ENCODE results near the gene RNF151. TPM values are rescaled to one million over a fixed set of nuclear protein-coding genes. Genes with fewer than 3 reads are reported as not detected.
"Not testable (repeated sequence)": the region's sequence is repeated elsewhere in the genome, so short reads cannot be mapped to it uniquely, and the experiment has no call there.

RNF151 gene
- total RNA-seq, 1 donor from 2014 or later: 0.39 TPM

DNA sequence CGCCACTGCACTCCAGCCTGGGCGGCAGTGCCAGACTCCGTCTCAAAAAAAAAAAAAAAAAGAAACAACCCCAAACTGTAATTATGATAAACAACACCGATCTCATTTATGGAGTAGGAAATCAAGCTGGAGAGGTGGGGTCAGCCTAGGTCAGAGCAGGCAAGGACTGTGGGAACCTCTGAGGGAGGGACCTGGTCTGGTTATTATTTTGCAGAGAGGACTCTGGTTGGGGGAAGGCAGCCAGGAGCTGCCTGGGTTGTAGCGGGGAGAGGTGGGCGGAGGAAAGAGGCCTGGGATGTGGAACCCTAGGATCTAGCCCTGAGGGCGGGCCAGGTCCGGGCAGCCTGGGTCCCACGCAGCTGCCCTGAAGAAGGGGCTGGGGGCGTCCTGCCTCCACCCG lies 37.6 kb upstream of the RNF151 start:
- no peak for DNase-seq (ENCODE audit: low spot score)
- intact Hi-C loops (cut with micrococcal nuclease): loop anchor here (10.0 kb wide), 1 partner anchor 64 kb away; no protein-coding TSS in a partner anchor
- peaks cover 2% of the 10 kb centered on the region for H3K4me1 Mint-ChIP-seq (ENCODE audit: low read depth)
- H3K4me3 Mint-ChIP-seq (ENCODE audit: low read depth): peak overlapping the region; percentile 65
- H3K27ac Mint-ChIP-seq: peak overlapping the region; percentile 55
- no peaks in the 10 kb centered on the region for H3K9me3 Mint-ChIP-seq
- H3K36me3 Mint-ChIP-seq (ENCODE audit: low read depth): no peaks in the 10 kb centered on the region
- H3K27me3 Mint-ChIP-seq (ENCODE audit: low read depth): peaks cover 5% of the 10 kb centered on the region

DNA sequence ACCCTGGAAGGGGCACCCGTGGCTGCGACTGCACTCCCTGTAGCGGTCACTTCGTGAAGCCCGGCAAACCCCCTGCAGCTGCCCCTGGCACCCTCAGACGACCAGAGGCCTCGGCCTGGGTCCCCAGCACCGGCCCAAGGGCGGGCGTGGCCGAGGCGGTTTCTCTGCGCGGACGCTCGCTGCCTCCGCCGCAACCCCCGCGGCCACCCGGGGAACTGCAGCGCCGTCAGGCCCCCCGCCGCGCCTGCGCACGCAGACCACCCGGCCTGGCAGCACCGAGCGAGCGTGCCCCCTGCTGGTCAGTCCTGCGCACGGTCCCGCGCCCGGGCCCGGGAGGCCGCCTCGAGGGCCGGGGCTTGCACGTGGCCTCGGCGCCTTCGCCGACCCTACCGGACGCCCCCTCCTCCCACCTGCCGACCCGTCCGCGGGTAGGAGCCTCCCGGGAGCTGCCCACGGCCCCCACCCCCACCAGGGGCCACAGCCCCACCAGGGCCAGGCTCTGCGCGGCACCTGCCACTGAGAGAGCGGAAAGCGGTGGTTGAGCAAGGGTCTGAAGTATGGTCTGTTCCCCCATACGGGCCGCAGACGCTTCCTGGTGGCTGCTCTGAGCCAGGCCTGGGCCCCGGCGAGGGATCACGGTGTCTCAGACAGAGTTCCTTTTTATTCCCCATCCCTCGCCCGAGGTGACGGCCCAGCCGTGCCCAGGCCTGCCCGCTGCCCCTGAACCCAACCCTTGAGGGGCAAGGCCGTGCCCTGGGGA lies 36.9 kb upstream of the RNF151 start:
- peaks cover 1% of the 10 kb centered on the region for H3K27me3 Mint-ChIP-seq (ENCODE audit: low read depth)
- H3K36me3 Mint-ChIP-seq (ENCODE audit: low read depth): no peaks in the 10 kb centered on the region
- H3K9me3 Mint-ChIP-seq: no peaks in the 10 kb centered on the region
- no peak overlapping the region for H3K27ac Mint-ChIP-seq
- intact Hi-C loops (cut with micrococcal nuclease): loop anchor here (10.0 kb wide), 1 partner anchor 65 kb away; no protein-coding TSS in a partner anchor
- peaks cover 2% of the 10 kb centered on the region for H3K4me1 Mint-ChIP-seq (ENCODE audit: low read depth)
- H3K4me3 Mint-ChIP-seq (ENCODE audit: low read depth): peak overlapping the region; percentile 45
- DNase-seq (ENCODE audit: low spot score): peak; percentile 88

DNA sequence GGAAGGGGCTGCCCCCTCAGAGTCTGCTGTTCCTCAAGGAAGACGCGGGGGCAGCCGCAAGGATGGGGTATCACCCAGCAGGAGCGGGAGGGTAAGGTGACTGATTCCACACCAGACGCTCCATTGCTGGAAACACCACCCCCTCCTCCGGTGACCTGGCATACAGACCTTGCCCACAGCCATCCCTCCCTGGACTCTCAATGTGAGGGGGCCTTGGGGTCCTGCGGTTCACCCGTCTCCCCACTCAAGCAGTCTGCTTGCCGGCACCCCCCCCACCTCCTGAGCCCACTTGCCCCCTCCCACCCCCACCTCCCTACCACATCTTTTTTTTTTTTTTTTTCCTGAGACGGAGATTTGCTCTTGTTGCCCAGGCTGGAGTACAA lies 36.3 kb upstream of the RNF151 start:
- Mint-ChIP-seq H3K27me3 (ENCODE audit: low read depth) (no peaks in the 10 kb centered on the region), H3K27ac (no peak overlapping the region)

DNA sequence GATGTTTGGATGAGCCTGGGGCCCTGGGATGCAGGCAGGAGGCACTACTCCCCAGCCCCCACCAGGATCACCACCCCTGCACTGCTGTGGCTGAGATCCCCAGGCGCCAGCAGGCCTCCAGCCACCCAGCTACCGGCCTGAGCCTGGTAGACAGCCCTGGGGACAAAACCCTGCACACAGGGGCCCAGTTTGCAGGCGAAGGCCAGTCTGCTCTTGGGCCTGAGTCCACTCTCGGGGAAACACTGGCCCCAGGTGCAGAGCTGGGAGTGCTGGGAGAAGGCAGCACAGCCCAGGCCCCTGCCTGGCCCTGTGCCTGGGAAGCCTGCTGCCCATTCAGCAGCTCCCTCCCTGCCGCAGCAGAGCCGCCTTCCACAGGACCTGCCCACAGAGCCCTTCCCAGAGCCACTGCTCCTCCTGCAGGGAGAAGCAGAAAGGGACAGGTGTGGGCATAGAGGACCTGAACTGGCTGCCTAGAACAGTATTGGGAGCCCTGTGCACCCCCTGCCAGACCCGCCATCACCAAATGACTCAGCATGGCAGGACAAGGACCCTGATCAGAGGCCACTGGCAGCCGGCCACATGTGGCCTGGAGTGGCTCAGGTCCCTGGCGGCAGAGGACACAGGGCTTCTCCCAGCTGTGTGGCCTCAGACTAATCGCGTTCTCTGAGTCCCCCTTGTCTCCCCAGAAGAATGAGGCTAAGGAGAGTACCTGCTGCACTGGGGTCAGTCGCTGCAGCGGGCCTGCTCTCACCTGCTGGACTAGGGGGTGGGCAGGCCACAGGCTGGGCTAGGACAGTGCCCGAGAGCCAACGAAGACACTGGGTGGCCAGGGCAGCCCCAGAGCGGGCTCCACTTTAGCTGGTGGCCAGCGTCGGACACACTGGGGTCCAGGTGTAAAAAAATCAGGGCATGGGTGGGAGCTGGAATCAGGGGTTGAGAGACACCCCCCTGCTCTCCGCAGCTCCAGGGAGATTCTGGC lies 34.3 kb upstream of the RNF151 start:
- no peaks in the 10 kb centered on the region for H3K27me3 Mint-ChIP-seq (ENCODE audit: low read depth)
- H3K9me3 Mint-ChIP-seq: no peaks in the 10 kb centered on the region
- intact Hi-C loops (cut with micrococcal nuclease): no loop called here
- H3K36me3 Mint-ChIP-seq (ENCODE audit: low read depth): no peaks in the 10 kb centered on the region
- peaks cover 2% of the 10 kb centered on the region for H3K4me1 Mint-ChIP-seq (ENCODE audit: low read depth)
- no peak overlapping the region for H3K27ac Mint-ChIP-seq
- no peak overlapping the region for H3K4me3 Mint-ChIP-seq (ENCODE audit: low read depth)
- DNase-seq (ENCODE audit: low spot score): no peak

More for the DNA sequence above, 36.3 kb upstream of the RNF151 start:
- Mint-ChIP-seq H3K9me3 (no peaks in the 10 kb centered on the region), H3K36me3 (ENCODE audit: low read depth) (no peaks in the 10 kb centered on the region), H3K4me3 (ENCODE audit: low read depth) (no peak overlapping the region), H3K4me1 (ENCODE audit: low read depth) (peaks cover 2% of the 10 kb centered on the region)
- no peak for DNase-seq (ENCODE audit: low spot score)
- intact Hi-C loops (cut with micrococcal nuclease): no loop called here

DNA sequence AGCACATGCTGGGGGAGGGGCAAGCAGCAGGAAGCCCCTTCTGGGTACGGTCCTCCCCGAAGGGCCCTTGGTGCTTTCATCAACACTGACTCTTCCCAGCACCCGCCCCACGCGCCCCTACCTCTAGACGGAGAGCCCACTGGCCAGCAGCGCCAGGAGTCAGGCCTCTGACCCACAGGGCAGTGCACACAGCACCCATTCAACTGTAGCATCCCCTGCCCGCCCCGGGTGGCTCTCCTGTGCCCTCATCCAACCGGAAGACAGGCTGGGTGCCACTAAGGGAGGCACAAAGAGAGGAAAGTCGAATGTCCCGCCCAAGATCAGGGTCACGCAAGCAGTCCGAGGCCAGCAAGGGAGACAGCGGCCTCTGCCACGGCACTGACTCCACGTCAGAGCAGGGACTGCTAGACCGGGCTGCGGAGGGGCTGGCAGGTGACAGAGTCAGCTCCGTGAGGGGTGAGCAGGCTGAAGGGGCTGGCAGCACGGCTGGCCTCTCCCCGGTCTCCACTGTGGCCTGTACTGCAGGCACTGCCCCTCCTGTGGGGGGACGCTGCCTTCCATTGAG lies 33.5 kb upstream of the RNF151 start:
- H3K36me3 Mint-ChIP-seq (ENCODE audit: low read depth): peaks cover 4% of the 10 kb centered on the region
- H3K9me3 Mint-ChIP-seq: no peaks in the 10 kb centered on the region
- peaks cover 2% of the 10 kb centered on the region for H3K4me1 Mint-ChIP-seq (ENCODE audit: low read depth)
- DNase-seq (ENCODE audit: low spot score): no peak
- no peak overlapping the region for H3K27ac Mint-ChIP-seq
- intact Hi-C loops (cut with micrococcal nuclease): no loop called here
- H3K4me3 Mint-ChIP-seq (ENCODE audit: low read depth): no peak overlapping the region
- H3K27me3 Mint-ChIP-seq (ENCODE audit: low read depth): no peaks in the 10 kb centered on the region

DNA sequence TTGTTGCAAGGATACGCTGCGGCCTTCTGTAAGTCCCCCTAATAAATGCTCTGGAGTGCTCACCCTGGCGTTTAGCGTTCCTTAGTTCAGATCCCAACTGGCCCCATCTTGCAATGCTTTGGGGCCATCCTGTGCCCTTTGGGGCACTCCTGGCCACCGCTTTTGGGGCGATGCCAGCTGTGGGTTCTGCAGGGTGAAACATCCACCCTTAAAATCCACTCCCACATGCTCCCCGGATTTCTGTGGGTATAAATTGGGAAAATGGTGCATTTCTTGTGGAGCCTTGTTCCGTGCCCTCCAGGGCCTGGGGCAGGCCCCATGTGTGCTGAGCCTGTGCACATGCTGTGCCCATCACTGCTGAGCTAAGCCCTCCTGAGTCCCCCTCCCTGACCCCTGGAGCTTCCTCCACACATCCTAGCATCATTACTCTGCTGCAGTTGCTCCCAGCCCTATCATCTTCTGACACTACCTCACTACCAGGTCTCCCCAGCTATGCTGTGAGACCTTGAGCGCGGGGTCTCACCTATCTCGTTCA lies 29.6 kb upstream of the RNF151 start:
- H3K27me3 Mint-ChIP-seq (ENCODE audit: low read depth): no peaks in the 10 kb centered on the region
- peaks cover 5% of the 10 kb centered on the region for H3K4me1 Mint-ChIP-seq (ENCODE audit: low read depth)
- intact Hi-C loops (cut with micrococcal nuclease): no loop called here
- no peak overlapping the region for H3K27ac Mint-ChIP-seq
- DNase-seq (ENCODE audit: low spot score): no peak
- no peak overlapping the region for H3K4me3 Mint-ChIP-seq (ENCODE audit: low read depth)
- H3K36me3 Mint-ChIP-seq (ENCODE audit: low read depth): peaks cover 11% of the 10 kb centered on the region
- H3K9me3 Mint-ChIP-seq: no peaks in the 10 kb centered on the region

DNA sequence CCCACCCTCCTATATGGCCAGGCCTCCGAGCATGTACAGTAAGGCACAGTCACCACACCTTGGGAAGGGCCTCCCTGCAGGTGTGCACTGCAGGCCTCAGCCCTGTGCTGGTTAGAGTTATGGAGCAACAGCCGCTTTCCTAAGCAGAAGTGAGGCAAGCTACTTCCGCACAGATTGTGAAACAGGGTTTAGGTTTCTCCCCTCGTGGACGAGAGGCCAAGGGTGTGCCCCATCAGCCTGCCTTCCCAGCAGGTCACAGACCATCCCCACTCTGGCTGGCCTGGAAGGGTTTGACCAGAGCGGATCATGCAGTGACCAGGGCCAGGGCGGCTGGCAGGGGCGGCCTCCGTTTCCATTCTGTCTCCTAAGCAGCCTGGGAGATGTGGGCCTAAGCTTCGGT lies 28.3 kb upstream of the RNF151 start:
- no peaks in the 10 kb centered on the region for H3K9me3 Mint-ChIP-seq

DNA sequence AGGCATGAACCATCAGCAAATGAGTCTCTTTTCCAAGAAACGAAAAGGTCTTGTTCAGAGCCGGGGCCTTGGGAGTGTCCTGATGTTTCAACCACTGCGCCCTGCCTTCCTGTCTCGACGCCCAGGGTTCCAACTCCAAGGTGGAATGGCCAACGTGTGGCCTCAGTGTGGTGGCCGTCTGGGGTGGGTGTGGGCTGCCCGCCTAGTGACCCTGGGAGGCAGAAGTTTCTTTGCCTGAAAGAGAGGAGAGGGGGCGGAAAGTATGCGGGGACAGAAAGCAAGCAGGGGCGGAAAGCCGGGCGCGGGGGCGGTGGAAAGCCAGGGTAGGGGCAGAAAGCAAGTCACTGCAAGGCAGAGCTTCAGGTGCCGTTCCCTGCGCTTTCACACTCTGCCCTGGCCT lies 27.7 kb upstream of the RNF151 start:
- no peak overlapping the region for H3K27ac Mint-ChIP-seq
- DNase-seq (ENCODE audit: low spot score): no peak
- H3K4me3 Mint-ChIP-seq (ENCODE audit: low read depth): no peak overlapping the region
- H3K27me3 Mint-ChIP-seq (ENCODE audit: low read depth): no peaks in the 10 kb centered on the region
- peaks cover 11% of the 10 kb centered on the region for H3K36me3 Mint-ChIP-seq (ENCODE audit: low read depth)
- intact Hi-C loops (cut with micrococcal nuclease): no loop called here
- no peaks in the 10 kb centered on the region for H3K9me3 Mint-ChIP-seq
- peaks cover 10% of the 10 kb centered on the region for H3K4me1 Mint-ChIP-seq (ENCODE audit: low read depth)

More for the DNA sequence above, 28.3 kb upstream of the RNF151 start:
- no peak overlapping the region for H3K27ac Mint-ChIP-seq
- H3K27me3 Mint-ChIP-seq (ENCODE audit: low read depth): no peaks in the 10 kb centered on the region
- H3K36me3 Mint-ChIP-seq (ENCODE audit: low read depth): peaks cover 11% of the 10 kb centered on the region
- DNase-seq (ENCODE audit: low spot score): no peak
- intact Hi-C loops (cut with micrococcal nuclease): no loop called here
- peaks cover 8% of the 10 kb centered on the region for H3K4me1 Mint-ChIP-seq (ENCODE audit: low read depth)
- no peak overlapping the region for H3K4me3 Mint-ChIP-seq (ENCODE audit: low read depth)

DNA sequence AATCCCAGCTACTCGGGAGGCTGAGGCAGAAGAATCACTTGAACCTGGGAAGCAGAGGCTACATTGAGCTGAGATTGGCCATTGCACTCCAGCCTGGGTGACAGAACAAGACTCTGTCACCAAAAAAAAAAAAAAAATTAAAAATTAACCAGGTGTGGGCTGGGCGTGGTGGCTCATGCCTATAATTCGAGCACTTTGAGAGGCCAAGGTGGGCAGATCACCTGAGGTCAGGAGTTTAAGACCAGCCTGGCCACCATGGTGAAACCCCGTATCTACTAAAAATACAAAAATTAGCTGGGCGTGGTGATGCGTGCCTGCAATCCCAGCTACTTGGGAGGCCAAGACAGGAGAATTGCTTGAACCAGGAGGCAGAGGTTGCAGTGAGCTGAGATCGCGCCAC lies 26.8 kb upstream of the RNF151 start:
- H3K4me3 Mint-ChIP-seq (ENCODE audit: low read depth); H3K9me3 Mint-ChIP-seq; H3K27ac Mint-ChIP-seq; DNase-seq (ENCODE audit: low spot score); H3K27me3 Mint-ChIP-seq (ENCODE audit: low read depth): not testable (repeated sequence)
- Mint-ChIP-seq H3K4me1 (ENCODE audit: low read depth) (peaks cover 15% of the 10 kb centered on the region), H3K36me3 (ENCODE audit: low read depth) (peaks cover 11% of the 10 kb centered on the region)
- intact Hi-C loops (cut with micrococcal nuclease): loop anchor here (5.0 kb wide), 2 partner anchors 83 to 202 kb away; no protein-coding TSS in a partner anchor

DNA sequence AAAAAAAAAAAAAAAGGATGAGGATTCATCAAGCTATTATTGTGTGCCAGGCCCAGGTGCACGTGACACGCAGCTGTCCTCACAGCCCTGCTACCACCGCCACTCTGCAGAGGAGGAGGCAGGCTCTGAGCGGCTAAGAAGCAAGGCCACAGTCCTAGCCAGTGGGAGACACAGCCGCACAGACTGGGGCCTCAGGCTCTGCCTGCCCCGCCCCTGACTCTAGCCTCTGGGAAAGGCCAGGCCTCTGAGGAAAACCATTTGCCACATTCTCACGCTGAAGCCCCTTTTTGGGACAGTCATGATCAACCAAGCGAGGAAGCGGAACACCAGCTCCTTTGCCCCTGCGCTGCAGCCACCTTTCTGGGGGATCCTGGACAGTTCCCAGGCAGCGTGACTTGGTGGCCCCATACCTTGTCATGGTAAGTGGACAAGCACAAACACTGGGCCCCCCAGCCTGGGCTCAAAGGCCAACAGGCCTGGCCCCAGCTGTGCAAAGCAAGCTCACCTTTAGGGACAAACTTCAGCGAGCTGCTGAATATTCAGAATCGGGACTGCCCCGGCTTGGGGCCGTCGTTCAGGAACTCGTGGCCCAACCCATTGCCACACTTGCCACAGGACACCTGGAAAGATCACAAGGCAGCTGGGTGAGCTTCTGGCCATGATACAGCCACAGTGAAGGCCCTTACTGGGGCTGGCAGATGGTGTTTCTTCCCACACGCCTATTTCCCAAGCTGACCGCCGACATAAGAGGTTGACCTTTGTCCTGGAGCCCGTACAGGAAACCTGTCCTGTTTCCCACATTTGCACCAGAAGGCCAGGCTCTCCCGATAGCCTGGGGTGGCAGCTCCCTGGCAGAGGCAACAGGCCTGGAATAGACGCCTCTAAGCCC lies 26.1 kb upstream of the RNF151 start:
- intact Hi-C loops (cut with micrococcal nuclease): loop anchor here (5.0 kb wide), 2 partner anchors 83 to 202 kb away; no protein-coding TSS in a partner anchor
- H3K27ac Mint-ChIP-seq: no peak overlapping the region

DNA sequence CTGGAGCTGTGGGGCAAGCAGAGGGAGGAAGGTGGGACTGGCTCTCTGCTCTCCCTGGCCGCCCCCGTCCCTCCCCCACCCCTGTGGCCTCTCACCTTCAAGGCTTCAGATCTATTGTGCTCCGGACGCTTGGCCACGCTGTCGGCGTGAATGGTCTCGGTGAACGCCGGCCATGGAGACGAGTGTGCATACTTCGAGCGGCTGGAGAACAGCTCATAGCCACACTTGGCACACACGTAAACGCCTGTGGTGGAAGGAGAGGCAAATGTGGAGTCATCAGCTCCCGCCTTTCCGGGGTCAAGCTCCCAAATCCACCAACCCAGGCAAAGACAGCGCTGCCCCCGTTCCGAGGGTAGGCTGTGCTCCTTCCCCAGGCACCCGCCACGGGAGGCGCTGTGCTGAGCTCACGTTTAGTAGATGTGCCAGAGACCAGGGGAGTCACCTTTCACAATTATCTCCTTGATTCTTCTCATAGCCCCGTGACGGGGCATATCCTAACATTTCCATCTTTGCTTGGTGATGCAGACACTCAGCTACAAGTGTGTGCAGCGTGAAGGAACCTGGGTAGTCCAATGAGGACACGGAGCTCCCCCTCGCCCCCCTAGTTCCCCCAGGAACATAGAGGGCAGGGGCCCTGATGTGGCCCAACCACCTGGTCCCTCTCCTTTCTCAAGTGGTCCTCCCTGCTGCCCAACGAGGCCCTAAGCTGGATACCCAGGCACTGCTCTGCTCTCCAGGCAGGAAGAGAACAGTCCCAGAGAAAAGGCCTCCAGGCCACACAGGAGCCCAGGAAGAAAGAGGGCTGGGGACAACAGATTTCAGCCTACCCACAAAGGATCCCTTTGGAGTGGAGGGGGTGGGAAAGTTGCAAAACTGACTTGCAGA lies 25.3 kb upstream of the RNF151 start:
- H3K27ac Mint-ChIP-seq: no peak overlapping the region
- DNase-seq (ENCODE audit: low spot score): no peak
- H3K36me3 Mint-ChIP-seq (ENCODE audit: low read depth): peaks cover 11% of the 10 kb centered on the region
- intact Hi-C loops (cut with micrococcal nuclease): loop anchor here (5.0 kb wide), 2 partner anchors 84 to 201 kb away; no protein-coding TSS in a partner anchor
- peak overlapping the region; percentile 90 for H3K4me3 Mint-ChIP-seq (ENCODE audit: low read depth)
- peaks cover 15% of the 10 kb centered on the region for H3K4me1 Mint-ChIP-seq (ENCODE audit: low read depth)
- no peaks in the 10 kb centered on the region for H3K9me3 Mint-ChIP-seq
- no peaks in the 10 kb centered on the region for H3K27me3 Mint-ChIP-seq (ENCODE audit: low read depth)

More for the DNA sequence above, 26.1 kb upstream of the RNF151 start:
- Mint-ChIP-seq H3K4me1 (ENCODE audit: low read depth) (peaks cover 15% of the 10 kb centered on the region), H3K4me3 (ENCODE audit: low read depth) (peak overlapping the region; percentile 21), H3K27me3 (ENCODE audit: low read depth) (no peaks in the 10 kb centered on the region), H3K9me3 (no peaks in the 10 kb centered on the region), H3K36me3 (ENCODE audit: low read depth) (peaks cover 11% of the 10 kb centered on the region)
- no peak for DNase-seq (ENCODE audit: low spot score)

Measured in activated T-helper 2 cell treated with anti-CD3 and anti-CD28 coated beads, Interferon-gamma antibody, Interleukin-2, Interleukin-4, amounts not matched to agents 10 μg/mL and 5 μg/mL and 100 μg/mL, durations not matched to agents 14 hours and 24 hours and 36 hours (primary cell).